ENCODE results near the gene C2orf66.

GRCh38 chr2:196809260-196809659 is at the start of gene C2orf66:
- TF ChIP-seq POLR2A (IDR thresholded peaks at IDR 0.05) (no peak), CTCF (IDR thresholded peaks at IDR 0.05) (no peak)
